Measurements from ENCODE around the gene MAPRE2. TPM values are rescaled to one million over a fixed set of nuclear protein-coding genes. Genes with fewer than 3 reads are reported as not detected.

MAPRE2 gene
- total RNA-seq, 1 experiment from 2014 or later, result 29.4 TPM

GRCh38 chr18:35118641-35119040, 77.4 kb downstream of the MAPRE2 start:
- Histone ChIP-seq H2AFZ (ENCODE audit: low read length) (no peak overlapping the region), H3K14ac (ENCODE audit: insufficient read depth, low read length) (peak overlapping the region; percentile 24; the same call in 1 of the 2 replicates), H2BK20ac (ENCODE audit: low read depth, low read length, poor library complexity, severe bottlenecking) (no peak overlapping the region), H3K23ac (ENCODE audit: insufficient read length, low read depth, low read length) (no peak overlapping the region), H2BK5ac (ENCODE audit: insufficient read length, low read length) (no peak overlapping the region), H3K4me2 (ENCODE audit: insufficient read depth, insufficient read length, low read length) (no peak overlapping the region), H3K9ac (ENCODE audit: extremely low read depth, insufficient read length, low read length) (no peak overlapping the region), H4K91ac (ENCODE audit: insufficient read length, low read depth, low read length) (no peak overlapping the region), H2AK5ac (ENCODE audit: insufficient read length, low read length) (no peak overlapping the region), H3K27me3 (ENCODE audit: insufficient read depth, low read length) (no peaks in the 10 kb centered on the region), H3K27ac (ENCODE audit: insufficient read length, low read depth, low read length) (no peak overlapping the region), H2BK15ac (ENCODE audit: low read depth, low read length) (no peak overlapping the region), H3K56ac (ENCODE audit: insufficient read length, low read depth, low read length) (no peak overlapping the region), H3K79me2 (ENCODE audit: insufficient read depth, low read length) (no peaks in the 10 kb centered on the region), H3K4ac (ENCODE audit: low read depth, low read length) (no peak overlapping the region), H3K4me1 (ENCODE audit: insufficient read depth, low read length) (no peaks in the 10 kb centered on the region; the same call in 1 of the 2 replicates), H4K5ac (ENCODE audit: insufficient read length, low read depth, low read length) (no peak overlapping the region), H3K18ac (ENCODE audit: insufficient read length, low read depth, low read length) (no peak overlapping the region), H3K23me2 (ENCODE audit: insufficient read length, low read depth, low read length, poor library complexity, severe bottlenecking) (no peaks in the 10 kb centered on the region), H3K9me3 (ENCODE audit: control insufficient read depth, low read depth, low read length) (no peaks in the 10 kb centered on the region), H3K79me1 (ENCODE audit: insufficient read depth, low read depth, low read length, poor library complexity, severe bottlenecking) (no peaks in the 10 kb centered on the region), H2BK12ac (ENCODE audit: insufficient read length, low read depth, low read length) (no peak overlapping the region), H4K8ac (replicated peaks; ENCODE audit: insufficient read length, low read depth, low read length) (no peak overlapping the region), H3T11ph (ENCODE audit: low read length) (no peak overlapping the region), H4K20me1 (ENCODE audit: control insufficient read depth, insufficient read depth, insufficient read length) (no peaks in the 10 kb centered on the region), H2BK120ac (ENCODE audit: low read depth, low read length, poor library complexity, severe bottlenecking) (no peak overlapping the region)
- DNase-seq, result no peak
- H3K4me1 Mint-ChIP-seq, result peaks cover 19 to 24% of the 10 kb centered on the region in 2 experiments
- no peaks in the 10 kb centered on the region for H3K36me3 Mint-ChIP-seq (ENCODE audit: insufficient read depth in 1 of 3, low read depth in 3 of 3)
- TF ChIP-seq, protein P1, sequence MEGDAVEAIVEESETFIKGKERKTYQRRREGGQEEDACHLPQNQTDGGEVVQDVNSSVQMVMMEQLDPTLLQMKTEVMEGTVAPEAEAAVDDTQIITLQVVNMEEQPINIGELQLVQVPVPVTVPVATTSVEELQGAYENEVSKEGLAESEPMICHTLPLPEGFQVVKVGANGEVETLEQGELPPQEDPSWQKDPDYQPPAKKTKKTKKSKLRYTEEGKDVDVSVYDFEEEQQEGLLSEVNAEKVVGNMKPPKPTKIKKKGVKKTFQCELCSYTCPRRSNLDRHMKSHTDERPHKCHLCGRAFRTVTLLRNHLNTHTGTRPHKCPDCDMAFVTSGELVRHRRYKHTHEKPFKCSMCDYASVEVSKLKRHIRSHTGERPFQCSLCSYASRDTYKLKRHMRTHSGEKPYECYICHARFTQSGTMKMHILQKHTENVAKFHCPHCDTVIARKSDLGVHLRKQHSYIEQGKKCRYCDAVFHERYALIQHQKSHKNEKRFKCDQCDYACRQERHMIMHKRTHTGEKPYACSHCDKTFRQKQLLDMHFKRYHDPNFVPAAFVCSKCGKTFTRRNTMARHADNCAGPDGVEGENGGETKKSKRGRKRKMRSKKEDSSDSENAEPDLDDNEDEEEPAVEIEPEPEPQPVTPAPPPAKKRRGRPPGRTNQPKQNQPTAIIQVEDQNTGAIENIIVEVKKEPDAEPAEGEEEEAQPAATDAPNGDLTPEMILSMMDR (conservative IDR thresholded peaks at IDR 0.05), result no peak
- no peaks in the 10 kb centered on the region for H3K9me3 Mint-ChIP-seq
- peak overlapping the region; percentile 33 to 65 (median 52); a peak in 6 of 7 replicates for H3K27ac Mint-ChIP-seq
- H3K4me3 Mint-ChIP-seq, result no peak overlapping the region
- no CpG with 5 or more reads among the region's 3 CpGs for WGBS (ENCODE audit: extremely low coverage, insufficient read length, low lambda C conversion rate)
- H3K27me3 Mint-ChIP-seq (ENCODE audit: low read depth), result no peaks in the 10 kb centered on the region

Data from H9 (cell line).